ENCODE measurements around the gene KLK7.

GRCh38 chr19:50968716-50969412, 14.9 kb downstream of the KLK7 start:
- TF ChIP-seq SUZ12 (IDR thresholded peaks at IDR 0.05; ENCODE audit: extremely low read depth, insufficient read depth, insufficient read length) (no peak), ZNF274 (IDR thresholded peaks at IDR 0.05; ENCODE audit: low read depth, low read length) (no peak), YY1 (IDR thresholded peaks at IDR 0.05; ENCODE audit: insufficient read depth, insufficient read length) (no peak)
